HFF-Myc (cell line): Measurements from ENCODE around the gene DTNBP1.

Experiments used
- DNase-seq: peaks from one replicate; pipeline ENCODE4 v3.0.0-alpha.2; 2011; ENCODE audit warnings: low read depth; ENCODE audit errors: extremely low read depth
- H3K4me3 ChIP-seq: replicated peaks from 2 replicates; pipeline ENCODE4 v1.5.1; 2011; ENCODE audit warnings: low read depth, mild to moderate bottlenecking, control low read depth, low read length
- TF ChIP-seq, protein P1 (sequence below): IDR thresholded peaks from 2 replicates; pipeline ENCODE4 v1.5.1; 2012; ENCODE audit warnings: mild to moderate bottlenecking, low read depth, low read length, control low read depth; ENCODE audit errors: missing control alignments

DTNBP1 gene

DNA sequence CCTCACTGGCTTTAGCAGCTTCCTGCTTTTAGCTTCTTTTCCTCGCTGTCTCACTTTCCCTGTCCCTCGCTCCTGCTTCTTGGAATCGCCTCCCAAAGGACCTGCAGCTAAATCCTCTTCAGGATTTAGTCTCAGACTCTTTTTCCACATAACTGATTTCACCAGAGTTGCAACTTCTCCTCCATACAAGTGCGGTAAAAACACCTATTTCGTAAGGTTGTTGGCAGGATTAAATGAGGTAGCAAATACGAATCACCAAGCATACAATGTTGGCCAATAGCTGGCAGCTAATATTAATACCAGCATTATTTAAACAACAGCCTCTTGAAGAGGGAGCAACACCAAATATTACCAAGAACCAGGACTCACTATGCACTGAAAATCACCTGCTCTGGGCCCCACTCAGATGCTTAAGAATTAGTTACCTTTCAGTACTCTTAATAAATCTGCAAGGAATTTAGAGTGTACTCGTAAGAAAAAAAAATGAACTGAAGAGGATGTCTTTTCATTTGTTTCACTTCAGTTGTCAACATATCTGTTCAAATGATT, 123.0 kb downstream of the DTNBP1 start:
- no peak for DNase-seq
- TF ChIP-seq, protein P1, sequence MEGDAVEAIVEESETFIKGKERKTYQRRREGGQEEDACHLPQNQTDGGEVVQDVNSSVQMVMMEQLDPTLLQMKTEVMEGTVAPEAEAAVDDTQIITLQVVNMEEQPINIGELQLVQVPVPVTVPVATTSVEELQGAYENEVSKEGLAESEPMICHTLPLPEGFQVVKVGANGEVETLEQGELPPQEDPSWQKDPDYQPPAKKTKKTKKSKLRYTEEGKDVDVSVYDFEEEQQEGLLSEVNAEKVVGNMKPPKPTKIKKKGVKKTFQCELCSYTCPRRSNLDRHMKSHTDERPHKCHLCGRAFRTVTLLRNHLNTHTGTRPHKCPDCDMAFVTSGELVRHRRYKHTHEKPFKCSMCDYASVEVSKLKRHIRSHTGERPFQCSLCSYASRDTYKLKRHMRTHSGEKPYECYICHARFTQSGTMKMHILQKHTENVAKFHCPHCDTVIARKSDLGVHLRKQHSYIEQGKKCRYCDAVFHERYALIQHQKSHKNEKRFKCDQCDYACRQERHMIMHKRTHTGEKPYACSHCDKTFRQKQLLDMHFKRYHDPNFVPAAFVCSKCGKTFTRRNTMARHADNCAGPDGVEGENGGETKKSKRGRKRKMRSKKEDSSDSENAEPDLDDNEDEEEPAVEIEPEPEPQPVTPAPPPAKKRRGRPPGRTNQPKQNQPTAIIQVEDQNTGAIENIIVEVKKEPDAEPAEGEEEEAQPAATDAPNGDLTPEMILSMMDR = no peak
- no peak overlapping the region for H3K4me3 ChIP-seq

DNA sequence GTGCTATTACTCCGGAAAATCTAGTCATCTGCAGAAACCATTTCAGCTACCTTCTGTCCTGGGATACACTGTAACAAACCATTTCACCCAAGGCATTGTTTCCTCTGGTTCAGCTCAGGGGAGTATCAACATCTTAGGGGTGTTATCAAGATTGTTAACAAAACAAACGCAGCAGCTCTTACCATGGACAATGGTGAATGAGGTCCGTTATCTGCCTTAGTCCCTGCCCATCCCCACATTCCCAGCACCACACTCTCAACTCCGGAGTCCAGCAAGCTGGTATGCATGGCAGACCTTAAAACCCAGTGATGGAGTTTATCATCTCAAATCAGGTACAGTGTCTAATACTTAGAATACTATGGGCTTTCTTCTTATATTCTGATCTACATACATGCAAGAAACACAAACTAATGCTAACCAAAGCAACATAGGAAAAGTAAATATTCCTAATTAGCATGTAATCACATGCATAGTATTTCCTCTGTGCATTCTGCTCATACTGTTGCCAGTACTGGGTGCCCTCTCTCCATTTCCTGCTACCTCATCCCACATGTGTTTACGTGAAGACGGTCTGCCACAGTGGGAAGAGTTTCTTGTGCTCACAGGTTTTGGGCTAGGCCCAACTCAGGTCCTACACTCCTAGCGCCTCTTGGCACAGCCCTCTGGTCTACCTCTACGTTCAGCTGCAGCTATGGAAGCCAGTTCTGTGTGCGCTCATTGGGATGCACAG, 123.9 kb downstream of the DTNBP1 start:
- TF ChIP-seq, protein P1 = no peak
- H3K4me3 ChIP-seq = no peak overlapping the region
- no peak for DNase-seq

DNA sequence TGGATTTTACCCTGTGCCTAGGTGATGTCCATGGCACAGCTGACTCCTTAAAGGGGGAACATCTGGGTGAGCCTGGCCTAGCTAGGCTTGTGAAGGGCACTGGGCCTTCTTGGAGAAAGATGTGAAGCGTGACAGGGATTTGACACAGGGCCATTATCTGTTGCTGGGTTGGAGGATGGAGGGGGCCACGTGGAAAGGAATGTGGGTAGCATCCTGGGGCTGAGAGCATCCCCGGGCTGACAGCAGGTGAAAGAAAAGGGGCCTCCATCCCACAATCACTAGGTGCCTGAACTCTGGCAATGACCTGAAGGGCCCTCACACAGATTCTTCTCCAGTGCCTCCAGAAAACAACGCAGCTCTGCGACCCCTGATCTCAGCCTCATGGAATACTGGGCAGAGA, 124.7 kb downstream of the DTNBP1 start:
- TF ChIP-seq, protein P1 = no peak
- no peak for DNase-seq
- H3K4me3 ChIP-seq = no peak overlapping the region

DNA sequence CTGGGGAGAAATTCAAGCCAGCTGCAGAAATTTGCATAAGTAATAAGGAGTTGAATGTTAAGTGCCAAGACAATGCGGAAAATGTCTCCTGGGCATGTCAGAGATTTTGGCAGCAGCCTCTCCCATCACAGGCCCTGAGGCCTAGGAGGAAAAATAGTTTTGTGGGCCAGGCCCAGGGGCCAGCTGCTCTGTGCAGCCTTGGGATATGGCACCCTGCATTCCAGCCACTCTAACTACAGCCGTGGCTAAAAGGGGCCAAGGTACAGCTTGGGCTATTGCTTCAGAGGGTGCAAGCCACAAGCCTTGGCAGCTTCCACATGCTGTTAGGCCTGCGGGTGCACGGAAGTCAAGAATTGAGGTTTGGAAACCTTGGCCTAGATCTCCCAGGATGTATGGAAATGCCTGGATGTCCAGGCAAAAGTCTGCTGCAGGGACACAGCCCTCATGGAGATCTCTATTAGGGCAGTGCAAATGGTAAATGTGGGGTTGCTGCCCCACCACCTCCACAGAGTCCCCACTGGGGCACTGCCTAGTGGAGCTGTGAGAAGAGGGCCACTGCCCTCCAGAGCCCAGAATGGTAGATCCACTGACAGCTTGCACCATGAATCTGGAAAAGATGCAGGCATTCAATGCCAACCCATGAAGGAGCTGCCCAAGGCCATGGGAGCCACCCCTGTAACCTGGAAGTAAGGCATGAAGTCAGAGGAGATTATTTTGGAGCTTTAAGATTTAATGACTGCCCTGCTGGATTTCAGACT, 126.5 kb downstream of the DTNBP1 start:
- TF ChIP-seq, protein P1 = no peak
- H3K4me3 ChIP-seq = no peak overlapping the region
- no peak for DNase-seq

DNA sequence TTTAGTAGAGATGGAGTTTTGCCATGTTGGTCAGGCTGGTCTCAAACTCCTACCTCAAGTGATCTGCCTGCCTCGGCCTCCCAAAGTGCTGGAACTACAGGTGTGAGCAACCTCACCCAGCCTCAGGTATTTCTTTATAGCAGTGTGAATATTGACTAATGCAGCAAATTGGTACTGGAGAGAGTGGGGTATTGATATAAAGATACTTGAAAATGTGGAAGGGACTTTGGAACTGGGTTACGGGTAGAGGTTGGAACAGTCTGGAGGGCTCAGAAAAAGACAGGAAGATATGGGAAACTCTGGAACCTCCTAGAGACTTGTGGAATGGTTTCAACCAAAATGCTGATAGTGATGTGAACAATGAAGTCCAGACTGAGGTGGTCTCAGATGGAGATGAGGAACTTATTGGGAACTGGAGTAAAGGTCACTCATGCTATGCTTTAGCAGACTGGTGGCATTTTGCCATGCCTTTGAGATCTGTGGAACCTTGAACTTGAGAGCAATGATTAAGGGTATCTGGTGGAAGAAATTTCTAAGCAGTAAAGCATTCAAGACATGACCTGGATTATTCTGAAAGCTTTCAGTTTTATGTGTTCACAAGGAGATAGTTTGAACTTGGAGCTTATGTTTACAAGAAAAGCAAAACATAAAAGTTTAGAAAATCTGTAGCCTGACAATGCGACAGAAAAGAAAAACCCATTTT, 127.2 kb downstream of the DTNBP1 start:
- TF ChIP-seq, protein P1 = no peak
- H3K4me3 ChIP-seq = no peak overlapping the region
- DNase-seq = no peak

DNA sequence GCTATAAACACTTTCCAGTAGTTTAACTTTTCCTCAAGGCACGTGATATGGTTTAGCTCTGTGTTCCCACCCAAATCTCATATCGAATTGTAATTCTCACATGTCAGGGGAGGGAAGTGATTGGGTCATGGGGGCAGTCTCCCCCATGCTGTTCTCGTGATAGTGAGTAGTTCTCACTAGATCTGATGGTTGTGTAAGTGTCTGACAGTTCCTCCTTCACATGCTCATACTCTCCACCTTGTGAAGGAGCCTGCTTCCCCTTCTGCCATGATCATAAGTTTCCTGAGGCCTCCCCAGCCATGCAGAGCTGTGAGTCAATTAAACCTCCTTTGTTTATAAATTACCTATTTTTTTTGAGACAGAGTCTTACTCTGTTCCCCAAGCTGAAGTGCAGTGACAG, 127.9 kb downstream of the DTNBP1 start:
- DNase-seq = no peak
- TF ChIP-seq, protein P1 = no peak
- H3K4me3 ChIP-seq = no peak overlapping the region
